HT1080 (cell line): Measurements from ENCODE around the gene SMCHD1. TPM values are rescaled to one million over a fixed set of nuclear protein-coding genes. Genes with fewer than 3 reads are reported as not detected.
A peak's percentile ranks its signal among the peaks of the same experiment; 100 is the strongest.
"Not testable (repeated sequence)": the region's sequence is repeated elsewhere in the genome, so short reads cannot be mapped to it uniquely, and the experiment has no call there.

Source experiments
- DNase-seq: peaks from one replicate; pipeline ENCODE4 v3.0.0-alpha.2; 2015; ENCODE audit warnings: low read depth
- total RNA-seq: library from RNA; depleted of rRNA; stranded (reverse); fragments of >200 nt; shearing (Covaris generic); gene quantifications from 2 replicates; pipeline ENCODE4 v1.2.3, GENCODE V29; 2014

SMCHD1 gene
- total RNA-seq, 1 experiment from 2014 or later: 41.8 TPM

DNA sequence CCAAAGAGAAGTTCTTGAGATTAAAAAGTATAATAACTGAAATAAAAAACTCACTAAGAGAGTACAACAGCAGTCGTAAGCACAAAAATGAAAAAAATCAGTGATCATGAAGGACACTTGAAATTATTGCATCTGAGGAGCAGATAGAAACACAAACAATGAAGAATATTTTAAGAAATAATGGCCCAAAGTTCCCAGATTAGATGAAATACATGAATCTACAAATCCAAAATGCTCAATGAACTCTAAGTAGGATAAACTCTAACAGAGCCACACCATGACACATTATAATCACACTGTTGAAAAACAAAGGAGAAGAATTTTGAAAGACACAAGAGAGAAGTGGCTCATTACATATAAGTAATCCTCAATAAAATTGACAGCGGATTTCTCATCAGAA, 159.4 kb downstream of the SMCHD1 start:
- DNase-seq: no peak

DNA sequence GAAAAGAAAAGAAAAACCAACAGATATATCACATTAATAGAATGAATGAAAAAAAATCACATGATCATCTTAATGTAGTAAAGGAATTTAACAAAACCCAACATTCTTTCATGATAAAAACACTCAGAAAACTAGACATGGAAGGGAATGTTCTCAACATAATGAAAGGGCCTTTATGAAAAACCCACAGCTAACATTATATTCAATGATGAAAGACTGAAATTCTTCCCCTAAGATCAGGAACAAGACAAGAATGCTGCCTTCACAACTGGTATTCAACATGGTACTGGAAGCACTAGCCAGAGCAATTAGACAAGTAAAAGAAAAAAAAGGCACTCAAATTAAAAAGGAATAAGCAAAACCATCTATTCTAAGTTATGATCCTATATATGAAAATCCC, 162.8 kb downstream of the SMCHD1 start:
- DNase-seq: no peak

DNA sequence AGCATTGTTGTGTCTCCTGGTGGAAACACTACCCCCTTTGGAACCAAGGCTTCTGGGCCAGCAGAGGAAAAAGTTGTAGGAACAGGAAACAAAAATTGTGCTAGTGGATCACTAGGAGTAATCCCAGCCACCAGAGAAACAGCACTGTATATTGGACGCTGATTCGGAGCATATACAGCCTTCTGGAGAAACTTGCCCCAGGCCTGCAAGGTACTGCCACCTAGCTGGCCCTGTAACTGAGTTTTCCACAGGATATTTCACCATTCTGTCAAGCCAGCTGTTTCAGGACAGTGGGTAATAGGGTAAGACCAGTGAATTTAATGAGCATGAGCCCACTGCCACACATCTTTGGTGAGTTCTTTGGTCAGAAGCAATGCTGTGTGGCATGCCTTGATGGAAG, 166.2 kb downstream of the SMCHD1 start:
- no peak for DNase-seq

DNA sequence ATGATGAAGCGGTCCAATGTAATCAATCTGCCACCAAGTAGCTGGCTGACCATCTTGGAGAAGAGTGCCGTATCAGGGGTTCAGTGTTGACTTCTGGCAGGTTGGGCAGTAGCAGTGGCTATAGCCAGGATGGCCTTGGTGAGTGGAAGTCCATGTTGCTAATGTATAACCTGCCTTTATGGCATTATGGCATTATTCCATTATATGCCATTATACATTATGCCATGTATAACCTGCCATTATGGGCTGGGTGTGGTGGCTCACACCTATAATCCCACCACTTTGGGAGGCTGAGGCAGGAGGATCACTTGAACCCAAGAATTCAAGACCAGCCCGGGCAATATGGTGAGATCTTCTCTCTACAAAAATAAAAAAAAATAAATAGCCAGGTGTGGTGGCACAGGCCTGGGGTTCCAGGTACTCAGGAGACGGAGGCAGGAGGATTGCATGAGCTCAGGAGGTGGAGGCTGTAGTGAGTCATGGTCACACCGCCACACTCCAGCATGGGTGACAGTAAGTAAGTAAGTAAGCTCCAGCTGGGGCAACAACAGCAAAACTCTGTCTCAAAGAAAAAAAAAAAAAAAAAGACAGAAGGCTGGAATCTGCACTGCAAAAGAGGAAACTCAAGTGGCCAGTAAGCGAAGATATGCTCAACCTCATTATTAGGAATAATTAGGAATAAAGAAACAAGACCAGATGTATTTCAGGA, 166.8 kb downstream of the SMCHD1 start:
- no peak for DNase-seq

DNA sequence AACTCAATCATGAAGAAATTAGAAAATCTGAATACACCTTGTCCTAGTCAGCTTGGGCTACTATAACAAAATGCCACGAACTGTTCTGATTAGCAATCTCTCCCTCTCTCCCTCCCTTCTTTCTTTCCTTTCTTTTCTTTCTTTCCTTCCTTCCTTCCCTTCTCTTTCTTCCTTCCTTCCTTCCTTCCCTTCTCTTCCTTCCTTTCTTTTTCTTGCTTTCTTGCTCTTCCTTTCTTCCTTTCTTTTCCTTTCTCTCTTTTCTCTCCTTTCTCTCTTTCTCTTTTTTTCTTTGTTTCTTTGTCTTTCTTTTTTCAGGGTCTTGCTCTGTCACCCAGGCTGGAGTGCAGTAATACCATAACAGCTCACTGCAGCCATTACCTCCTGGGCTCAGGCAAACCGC, 167.7 kb downstream of the SMCHD1 start:
- DNase-seq: no peak

DNA sequence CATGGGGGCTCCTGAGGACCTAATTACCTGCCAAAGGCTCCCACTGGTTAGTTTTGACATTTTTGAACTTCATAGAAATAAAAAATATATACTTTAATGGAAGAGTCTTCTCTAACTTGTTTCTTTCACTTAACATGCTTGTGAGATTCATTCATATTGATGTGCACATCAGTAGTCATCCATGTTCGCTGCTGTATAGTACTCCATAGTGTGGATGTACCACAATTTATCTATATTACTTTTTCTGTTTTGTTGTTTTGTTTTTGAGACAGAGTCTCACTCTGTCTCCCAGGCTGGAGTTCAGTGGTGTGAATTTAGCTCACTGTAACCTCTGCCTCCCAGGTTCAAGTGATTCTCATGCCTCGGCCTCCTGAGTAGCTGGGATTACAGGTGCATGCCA, 168.4 kb downstream of the SMCHD1 start:
- no peak for DNase-seq

DNA sequence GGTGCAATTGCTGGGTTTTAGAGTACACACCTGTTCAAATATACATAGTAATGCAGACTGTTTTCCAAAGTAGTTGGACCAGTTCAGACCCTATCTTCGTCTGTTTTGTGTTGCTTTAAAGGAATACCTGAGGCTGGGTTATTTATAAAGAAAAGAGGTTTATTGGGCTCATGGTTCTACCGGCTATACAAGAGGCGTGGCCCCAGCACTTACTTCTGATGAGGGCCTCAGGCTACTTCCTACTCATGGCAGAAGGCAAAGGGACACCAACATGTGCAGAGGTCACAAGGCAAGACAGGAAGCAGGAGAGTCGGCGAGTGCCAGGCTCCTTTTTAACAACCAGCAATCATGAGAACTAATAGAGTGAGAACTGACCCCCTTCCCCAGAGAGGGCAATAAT, 169.3 kb downstream of the SMCHD1 start:
- DNase-seq: no peak

DNA sequence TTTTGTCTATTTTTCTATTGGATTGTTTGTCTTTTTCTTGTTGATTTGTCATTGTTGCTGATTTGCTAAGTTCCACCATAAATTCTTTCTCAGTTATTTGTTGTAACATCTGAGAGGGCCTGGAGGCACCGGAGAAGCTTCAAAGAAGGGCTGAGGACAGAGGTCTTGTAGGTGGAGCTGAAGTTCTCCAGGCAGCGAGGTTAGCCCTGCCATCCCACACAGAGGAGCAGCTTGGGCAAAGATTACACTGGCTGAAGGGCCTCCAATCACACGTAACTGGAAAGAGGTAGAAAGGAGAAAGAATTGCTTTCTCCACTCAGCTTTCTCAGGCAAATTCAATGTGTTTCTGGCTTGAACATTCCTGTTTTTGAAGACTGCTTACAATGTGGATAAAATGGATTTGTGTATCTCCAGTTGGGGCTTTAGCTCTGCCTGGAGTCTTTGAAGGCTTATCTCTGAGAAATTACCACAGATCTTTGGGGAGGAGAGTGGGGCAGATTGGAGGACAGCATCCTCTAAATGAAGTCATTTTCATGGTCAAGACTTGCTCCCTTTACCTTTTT, 170.2 kb downstream of the SMCHD1 start:
- DNase-seq: no peak

DNA sequence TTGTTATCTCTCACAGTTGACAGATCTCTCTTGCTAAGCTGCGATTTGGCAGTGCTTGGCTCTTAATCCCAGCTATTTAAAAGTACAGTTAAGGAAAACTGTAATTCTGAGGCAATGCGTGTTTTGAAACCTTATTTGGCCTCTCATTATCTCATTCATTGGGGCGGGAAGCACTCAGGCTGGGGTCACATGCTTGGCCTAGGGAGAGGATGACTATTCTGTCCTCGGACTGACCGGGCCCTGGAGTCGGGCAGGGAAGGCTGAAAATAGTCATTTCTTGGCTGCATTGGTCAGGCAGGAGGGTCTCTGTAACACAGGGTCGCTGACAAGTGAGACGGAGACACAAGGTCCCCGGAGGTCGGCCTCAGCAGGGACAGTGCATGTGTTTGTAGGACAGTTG, 171.1 kb downstream of the SMCHD1 start:
- no peak for DNase-seq

DNA sequence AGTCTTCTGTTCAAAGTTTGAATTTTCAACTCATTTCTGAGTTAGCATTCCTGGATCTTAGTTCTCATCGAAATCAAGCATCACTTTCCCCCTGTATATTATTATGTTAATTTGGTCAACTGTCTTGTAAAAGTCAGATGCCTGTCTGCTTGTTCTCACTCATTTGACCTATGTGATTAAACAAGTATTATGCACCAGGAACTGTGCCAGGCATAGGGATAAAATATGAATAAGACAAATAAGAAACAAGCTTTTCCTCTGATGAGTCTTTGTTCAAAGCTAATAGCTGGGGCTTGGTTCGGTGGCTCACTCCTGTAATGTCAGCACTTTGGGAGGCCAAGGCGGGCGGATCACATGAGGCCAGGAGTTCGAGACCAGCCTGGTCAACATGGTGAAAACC, 171.5 kb downstream of the SMCHD1 start:
- no peak for DNase-seq

DNA sequence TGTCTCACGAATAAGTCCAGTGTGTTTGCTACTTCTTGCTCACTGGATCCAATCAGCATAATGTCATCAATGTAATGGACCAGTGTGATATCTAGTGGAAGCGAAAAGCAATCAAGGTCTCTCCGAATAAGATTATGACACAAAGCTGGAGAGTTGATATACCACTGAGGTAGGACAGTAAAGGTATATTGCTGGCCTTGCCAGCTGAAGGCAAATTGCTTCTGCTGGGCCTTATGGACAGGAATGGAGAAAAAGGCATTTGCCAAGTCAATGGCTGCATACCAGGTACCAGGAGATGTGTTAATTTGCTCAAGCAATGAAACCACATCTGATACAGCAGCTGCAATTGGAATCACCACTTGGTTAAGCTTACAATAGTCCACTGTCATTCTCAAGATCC, 180.6 kb downstream of the SMCHD1 start:
- DNase-seq: not testable (repeated sequence)

DNA sequence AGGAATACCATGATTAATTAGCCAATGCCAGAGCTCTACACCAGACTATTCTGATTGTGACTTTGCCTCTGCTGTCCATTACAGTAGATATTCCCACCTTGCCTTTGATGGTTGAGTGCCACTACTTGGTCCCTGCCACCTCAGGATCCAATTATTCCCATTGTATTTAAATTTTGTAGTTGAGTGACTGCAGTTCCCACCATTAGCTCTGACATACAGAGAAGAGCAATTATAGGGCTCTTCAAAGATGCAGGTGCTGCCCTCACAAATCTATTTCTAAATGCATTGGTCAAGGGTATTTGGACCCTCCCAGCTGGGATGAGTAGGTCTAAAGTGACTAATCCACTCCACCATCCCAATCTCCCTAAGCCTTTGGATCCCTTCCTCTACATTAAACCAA, 181.8 kb downstream of the SMCHD1 start:
- not testable (repeated sequence) for DNase-seq

DNA sequence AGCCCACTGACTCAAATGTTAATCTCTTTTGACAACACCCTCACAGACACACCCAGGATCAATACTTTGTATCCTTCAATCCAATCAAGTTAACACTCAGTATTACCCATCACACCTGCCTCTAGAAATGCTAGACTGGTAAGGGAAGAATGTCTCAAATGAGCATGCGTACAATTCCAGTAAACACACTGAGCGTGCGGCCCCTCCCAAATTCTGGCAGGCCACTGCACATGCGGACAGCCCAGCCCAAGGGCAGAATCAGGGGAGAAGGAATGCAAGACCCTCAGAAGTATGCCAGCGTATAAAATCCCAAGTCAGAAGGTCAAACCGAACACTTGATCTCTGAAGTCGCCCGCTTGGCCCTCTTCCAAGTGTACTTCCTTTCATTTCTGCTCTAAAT, 183.7 kb downstream of the SMCHD1 start:
- no peak for DNase-seq

DNA sequence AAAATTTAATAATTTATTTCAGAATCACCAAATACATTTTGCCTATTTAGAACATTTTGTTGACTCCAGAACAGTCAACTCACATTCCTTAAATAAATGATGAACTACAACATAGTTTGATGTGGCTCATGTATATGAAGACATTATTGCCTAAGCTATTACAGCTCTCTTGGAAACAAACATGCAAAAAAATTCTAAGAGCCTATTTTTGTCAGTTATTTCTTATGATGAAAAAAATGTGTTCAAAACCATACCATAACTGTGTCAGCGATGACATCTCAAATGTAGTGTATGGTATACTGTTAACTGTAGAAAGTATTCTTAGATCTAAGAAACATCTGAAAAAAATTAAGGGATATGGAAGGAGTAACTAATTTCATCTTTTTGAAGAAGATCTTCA, 185.0 kb downstream of the SMCHD1 start:
- DNase-seq: no peak

DNA sequence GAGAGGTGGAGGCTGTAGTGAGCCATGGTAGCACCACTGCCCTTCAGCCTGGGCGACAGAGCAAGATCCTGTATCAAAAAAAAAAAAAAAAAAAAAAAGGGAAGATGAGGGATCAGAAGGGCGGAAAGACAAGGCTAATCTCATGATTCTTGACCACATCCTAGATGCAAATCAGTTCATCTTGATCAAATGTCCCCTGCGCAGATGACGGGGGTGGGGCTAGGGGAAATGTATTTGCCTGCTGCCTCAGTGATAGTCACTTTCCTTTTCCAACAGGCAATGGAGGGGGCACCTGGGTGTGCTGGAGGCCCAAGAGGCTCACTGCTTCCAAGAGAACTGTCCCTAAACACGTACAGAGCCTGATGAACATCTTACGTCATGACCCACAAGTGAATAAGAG, 187.6 kb downstream of the SMCHD1 start:
- no peak for DNase-seq

DNA sequence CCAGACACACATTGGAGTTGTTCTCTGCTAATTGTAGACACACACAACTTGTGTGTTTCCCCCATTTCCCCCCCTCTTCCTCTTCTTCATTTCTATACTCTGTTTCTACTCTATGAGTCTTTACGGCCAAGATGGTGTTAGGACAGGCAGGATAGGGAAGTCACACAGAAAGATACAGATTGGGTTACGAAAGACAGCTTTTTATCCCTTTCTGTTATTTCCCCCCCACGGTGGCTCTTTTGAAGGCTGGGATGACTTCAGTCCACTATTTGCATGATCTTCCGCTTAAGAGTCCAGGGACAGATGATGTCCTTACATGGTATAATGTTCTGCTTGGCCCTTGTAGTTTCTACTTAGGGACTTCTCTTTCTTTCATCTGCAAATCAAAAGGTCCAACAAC, 189.6 kb downstream of the SMCHD1 start:
- no peak for DNase-seq

DNA sequence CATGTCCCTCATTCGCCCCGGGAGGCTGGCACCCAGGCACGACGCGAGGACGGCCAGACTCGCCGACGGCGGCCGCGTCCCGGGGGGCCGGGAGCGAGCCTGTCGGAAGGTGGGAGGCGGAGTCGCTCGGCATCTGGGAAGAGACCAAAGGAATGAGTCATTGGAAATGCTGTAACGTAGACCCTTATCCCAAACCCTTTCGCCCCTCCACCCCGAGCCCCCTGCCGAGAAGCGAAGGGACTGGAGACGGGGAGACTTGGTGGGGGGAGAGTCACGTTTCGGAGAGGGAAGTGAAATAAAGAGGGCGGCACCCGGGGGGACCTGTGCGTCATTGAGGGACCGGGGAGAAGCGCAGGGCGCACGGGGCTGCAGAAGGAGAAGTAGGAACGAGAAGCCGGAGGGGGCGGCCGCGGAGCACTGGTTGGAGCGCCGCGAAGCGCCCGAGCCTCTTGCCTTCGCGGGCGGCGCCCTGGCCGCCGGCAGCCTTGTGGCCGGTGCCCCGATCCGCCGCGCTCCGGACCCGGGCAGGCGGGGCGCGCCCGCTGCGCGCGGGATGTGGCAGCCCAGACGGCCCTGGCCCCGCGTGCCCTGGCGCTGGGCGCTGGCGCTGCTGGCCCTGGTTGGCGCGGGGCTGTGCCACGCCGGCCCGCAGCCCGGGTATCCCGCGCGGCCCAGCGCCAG, 191.2 kb downstream of the SMCHD1 start, which contains the start of gene EMILIN2:
Gene EMILIN2 (plus strand): TSS at position 371 of the 681 bp plus-strand sequence. CDS start 183 bp downstream, at position 554.
- DNase-seq: peak; percentile 13

DNA sequence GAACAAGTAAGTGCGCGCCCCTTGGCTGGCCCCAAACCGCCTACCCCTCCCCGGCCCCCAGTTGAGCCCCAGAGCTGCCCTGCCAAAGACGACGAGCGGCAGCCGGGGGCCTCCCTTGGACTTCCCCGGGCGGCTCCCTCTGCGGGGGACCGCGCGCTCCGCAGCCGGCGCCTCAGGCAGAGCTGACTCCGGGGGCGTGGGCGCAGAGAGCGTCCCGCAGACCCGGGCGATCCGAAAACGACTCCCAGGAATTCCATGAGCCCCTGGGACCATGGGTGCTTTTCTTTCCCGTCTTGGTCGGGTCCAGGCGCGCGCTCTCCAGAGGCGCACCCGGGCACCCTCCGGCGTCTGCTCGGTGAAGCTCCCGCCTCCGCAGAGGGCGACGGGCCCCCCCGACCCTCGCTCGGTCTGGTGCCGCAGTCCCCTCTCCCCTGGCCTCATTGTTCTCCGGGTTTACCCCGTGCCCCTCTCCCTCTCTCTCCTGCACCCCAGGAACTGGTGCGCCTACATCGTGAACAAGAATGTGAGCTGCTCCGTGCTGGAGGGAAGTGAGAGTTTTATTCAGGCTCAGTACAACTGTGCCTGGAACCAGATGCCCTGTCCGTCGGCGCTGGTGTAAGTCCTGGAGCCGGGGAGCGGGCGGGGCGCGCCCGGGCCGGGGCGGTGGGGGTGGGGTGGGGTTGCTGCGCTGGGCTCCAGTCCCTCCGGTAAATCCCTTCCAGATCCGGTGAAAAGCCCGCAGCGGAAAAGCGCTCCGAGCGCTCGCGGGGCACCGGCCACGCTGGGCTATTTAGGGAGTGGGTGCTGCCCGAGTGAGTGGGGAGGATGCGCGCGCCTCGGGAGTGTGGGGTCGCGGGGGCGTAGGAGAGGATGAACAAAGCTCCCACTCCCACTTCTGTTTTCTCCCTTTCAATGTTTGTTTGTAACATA, 192.1 kb downstream of the SMCHD1 start:
- no peak for DNase-seq

DNA sequence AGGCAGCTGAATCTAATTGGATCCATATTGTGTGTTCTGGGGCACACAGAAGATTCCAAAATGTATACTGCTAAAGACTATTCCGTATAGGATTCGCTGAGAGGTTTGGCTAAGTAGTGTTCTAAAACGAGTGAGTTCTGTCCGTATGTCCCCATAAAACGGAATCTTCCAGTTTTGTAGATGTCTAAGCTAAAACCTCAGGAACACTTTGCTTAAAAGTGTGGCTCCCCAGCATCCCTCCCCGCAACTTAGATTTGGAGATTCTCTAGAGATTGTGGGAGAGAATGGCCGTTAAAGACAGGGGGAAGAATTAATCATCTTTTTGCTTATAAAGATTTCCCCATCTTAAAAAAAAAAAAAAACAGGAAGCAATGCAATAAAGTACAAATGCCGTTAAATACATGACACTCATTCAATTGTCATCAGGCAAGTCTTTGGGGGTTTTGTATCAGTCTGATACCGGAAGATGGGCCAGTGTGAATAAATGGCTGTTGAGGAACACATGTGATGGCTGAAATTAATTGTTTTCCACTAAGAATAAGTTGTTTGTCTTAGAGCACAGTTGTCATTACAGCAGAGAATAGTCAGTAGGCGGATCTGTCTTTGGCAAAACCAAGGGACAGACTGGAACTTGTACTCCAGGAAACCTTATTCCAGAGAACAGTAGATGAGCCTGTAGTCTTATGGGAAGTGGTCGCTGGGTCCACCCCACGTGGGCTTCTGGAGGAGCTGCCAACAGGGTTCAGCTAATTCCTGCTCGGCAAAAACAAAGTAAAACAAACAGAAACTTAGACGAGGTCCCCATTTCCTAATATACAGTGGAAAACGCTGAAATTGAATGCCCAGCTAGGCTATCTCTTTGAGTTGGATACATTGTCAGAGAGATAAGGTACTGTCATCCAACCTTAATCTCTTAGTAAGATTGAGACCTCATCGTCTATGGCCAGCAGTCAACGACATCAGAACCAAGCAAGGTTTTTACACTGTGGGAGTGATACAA, 193.0 kb downstream of the SMCHD1 start:
- no peak for DNase-seq

DNA sequence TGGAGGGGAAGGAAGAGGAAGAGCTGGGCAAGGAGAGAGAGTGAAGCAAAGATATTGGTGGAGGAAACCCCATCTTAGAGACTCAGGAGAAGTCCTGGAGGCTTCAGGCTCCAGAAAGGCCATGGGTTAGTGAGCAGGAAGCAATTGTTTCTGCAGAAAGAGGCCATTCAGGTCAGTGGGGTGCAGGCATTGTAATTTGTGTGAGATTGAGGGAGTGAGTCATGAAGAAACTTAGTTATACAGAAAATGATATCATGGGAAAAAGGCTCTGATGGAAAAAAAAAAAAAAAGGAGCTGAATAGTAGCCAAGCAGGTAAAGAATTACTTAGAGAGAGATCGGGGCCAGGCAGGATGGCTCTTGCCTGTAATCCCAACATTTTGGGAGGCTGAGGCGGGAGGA, 195.3 kb downstream of the SMCHD1 start:
- DNase-seq: peak; percentile 20
